GM12801 (cell line): ENCODE data around the gene FGF12.

Experiments used
- CTCF ChIP-seq: IDR thresholded peaks from one replicate; pipeline ENCODE4 v1.5.1; 2011; ENCODE audit warnings: control low read depth; ENCODE audit not compliant: insufficient read length; ENCODE audit errors: extremely low read depth

FGF12 gene

GRCh38 chr3:192575879-192576506 is 151.3 kb downstream of the FGF12 start:
- TF ChIP-seq CTCF, result no peak

DNA sequence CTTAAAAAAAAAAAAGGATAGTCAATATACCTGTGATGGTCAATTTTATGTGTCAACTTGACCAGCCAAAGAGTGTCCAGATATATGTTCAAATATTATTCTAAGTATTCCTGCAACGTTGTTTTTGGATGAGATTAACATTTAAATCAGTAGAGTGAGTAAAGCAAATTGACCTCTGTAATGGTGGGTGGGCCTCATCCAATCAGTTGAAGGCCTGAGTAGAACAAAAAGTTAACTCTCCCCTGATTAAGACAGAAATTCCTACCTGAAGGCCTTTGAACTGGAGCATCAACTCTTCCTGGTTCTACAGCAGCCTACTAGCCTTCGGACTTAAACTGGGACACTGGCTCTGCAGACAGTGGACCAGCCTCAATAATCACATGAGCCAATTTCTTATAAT is 154.1 kb downstream of the FGF12 start:
- TF ChIP-seq CTCF, result no peak

GRCh38 chr3:192570821-192571791 is 156.2 kb downstream of the FGF12 start:
- TF ChIP-seq CTCF, result no peak

DNA sequence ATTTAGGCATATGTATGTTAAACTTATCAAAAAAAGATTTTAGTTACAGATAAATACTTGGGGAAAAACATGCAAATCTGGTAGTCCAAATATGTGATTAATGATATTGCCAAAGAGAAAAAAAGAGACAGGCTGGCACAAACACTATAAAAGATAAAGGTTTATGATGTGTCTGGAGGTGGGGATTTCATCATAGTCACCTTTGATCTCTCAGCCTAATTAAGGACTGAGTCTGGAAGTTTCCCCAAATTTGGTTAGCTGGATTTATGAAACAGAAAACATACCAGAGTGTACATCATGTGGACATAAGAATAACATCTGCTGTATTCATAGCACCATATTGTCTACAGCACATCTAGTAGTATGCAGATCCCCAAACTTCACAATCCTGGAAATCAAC is 157.0 kb downstream of the FGF12 start:
- TF ChIP-seq CTCF, result no peak

DNA sequence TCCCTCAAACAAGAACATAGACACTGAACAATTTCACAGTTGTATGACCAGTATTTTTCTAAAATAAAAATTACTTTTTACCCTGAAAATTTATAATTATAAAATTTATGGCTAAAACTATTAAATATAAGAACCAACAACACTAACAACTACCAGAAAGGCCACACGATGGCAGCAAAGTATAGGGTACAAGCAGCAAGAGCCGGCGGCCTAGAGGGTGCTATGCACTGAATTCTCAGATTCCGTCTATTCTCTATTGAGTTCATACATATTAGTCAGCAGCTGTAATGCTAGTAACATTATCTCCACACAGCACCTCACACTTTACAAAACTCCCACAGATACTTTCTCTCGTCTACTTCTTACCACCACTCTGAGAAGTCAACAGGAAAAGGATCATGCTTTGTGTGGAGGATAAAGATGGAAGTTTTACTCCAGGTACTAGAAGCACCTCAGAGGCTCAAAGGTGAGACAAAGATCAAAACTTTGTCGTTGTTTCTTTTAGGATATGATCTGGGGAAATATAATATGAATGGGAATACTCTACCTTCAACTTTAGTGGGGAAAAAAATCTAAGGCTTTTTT is 160.5 kb downstream of the FGF12 start:
- TF ChIP-seq CTCF, result no peak

DNA sequence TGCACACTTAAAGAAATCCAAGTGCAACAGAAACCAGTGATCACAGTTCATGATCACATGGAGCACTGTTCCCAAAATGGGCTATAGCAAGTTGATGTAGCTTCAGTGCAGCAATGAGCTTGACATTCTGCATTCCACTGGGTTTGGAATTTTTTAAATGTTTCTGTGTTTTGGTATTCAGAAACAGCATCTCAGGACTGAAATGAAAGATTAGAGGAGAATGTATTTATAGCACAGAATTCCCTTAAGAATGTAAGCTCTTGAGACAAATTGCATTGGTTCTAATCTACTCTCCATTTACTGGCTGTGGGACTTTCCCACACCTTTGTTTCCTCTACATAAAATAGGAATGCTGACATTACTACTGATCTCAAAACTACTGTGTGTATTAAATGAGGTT is 162.7 kb downstream of the FGF12 start:
- no peak for TF ChIP-seq CTCF

DNA sequence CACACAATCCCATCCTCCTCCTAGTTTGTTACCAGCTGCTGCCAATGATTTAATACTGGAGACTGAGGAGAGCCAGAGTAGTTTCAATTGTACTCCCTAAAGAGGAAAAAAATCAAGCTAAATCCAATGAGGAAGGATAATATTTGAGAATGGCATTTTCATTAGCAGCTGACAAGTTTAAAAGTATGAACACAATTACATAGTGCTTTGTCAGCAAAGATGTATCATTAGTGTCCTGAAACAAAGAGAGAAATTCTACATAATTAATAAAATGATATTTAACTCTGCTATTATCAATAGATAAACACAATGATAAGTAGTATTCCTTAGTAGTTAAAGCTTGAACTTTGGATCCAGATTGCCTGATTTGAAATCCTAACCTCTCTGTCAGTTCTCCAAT is 163.9 kb downstream of the FGF12 start:
- TF ChIP-seq CTCF, result no peak
